CD8-positive, alpha-beta memory T cell (primary cell): ENCODE data around the gene DLG5. TPM values are rescaled to one million over a fixed set of nuclear protein-coding genes. Genes with fewer than 3 reads are reported as not detected.

Experiments used
- CTCF ChIA-PET: fragments of 350-600 bp; sonication (Branson Sonifier 250); formaldehyde crosslinking; loops from one replicate; lab custom pipeline; 2021; ENCODE audit warnings: antibody characterized with exemption; lab: Charles Lee
- POLR2A ChIA-PET: fragments of 350-600 bp; sonication (Branson Sonifier 250); formaldehyde crosslinking; loops from one replicate; lab custom pipeline; 2021; ENCODE audit warnings: antibody characterized with exemption; lab: Charles Lee
- DNase-seq, 5 donors: peaks; one replicate each; pipeline versions ENCODE4 v3.0.0 to v3.0.0-alpha.2; 2020 to 2022; ENCODE audit warnings: mixed read lengths in 1 of 5
- H3K27ac ChIP-seq: one replicate; pipeline ENCODE4 v1.7.0; 2013; ENCODE audit warnings: low read depth, mild to moderate bottlenecking, low read length, moderate library complexity
- H3K27me3 ChIP-seq: 2 replicates; pipeline ENCODE4 v1.7.0; 2013; ENCODE audit warnings: low read length, mild to moderate bottlenecking; ENCODE audit not compliant: insufficient read depth, poor library complexity, severe bottlenecking
- H3K36me3 ChIP-seq: 2 replicates; pipeline ENCODE4 v1.7.0; 2013; ENCODE audit warnings: mild to moderate bottlenecking, low read length, moderate library complexity; ENCODE audit not compliant: insufficient read depth
- H3K4me1 ChIP-seq: 2 replicates; pipeline ENCODE4 v1.7.0; 2013; ENCODE audit warnings: mild to moderate bottlenecking, low read length, moderate library complexity; ENCODE audit not compliant: insufficient read depth
- H3K4me3 ChIP-seq: 2 replicates; pipeline ENCODE4 v1.7.0; 2013; ENCODE audit warnings: mild to moderate bottlenecking, low read length
- H3K9me3 ChIP-seq: 2 replicates; pipeline ENCODE4 v1.7.0; 2013; ENCODE audit warnings: mild to moderate bottlenecking, low read length
- H3K27ac Mint-ChIP-seq, 8 donors: one replicate each; pipeline ENCODE4 v1.8.0; 2020 to 2021; ENCODE audit warnings: mixed read lengths in 8 of 8, mild to moderate bottlenecking in 6 of 8, inconsistent platforms in 3 of 8, moderate library complexity in 3 of 8
- H3K27me3 Mint-ChIP-seq, 2 donors: one replicate each; pipeline ENCODE4 v1.8.0; 2020 to 2021; ENCODE audit warnings: mixed read lengths in 2 of 2, mild to moderate bottlenecking in 1 of 2, moderate library complexity in 1 of 2
- H3K36me3 Mint-ChIP-seq, 3 donors: one replicate each; pipeline ENCODE4 v1.8.0; 2020 to 2021; ENCODE audit warnings: mixed read lengths in 3 of 3, inconsistent platforms in 1 of 3, mild to moderate bottlenecking in 1 of 3
- H3K4me1 Mint-ChIP-seq, 3 donors: one replicate each; pipeline ENCODE4 v1.8.0; 2020 to 2021; ENCODE audit warnings: mixed read lengths in 3 of 3, inconsistent platforms in 1 of 3, mild to moderate bottlenecking in 1 of 3
- H3K4me3 Mint-ChIP-seq, 7 donors: one replicate each; pipeline ENCODE4 v1.8.0; 2020 to 2021; ENCODE audit warnings: mixed read lengths in 7 of 7, mild to moderate bottlenecking in 6 of 7, moderate library complexity in 4 of 7, inconsistent platforms in 2 of 7
- H3K9me3 Mint-ChIP-seq, 5 donors: one replicate each; pipeline ENCODE4 v1.8.0; 2020 to 2022; ENCODE audit warnings: mixed read lengths in 5 of 5, mild to moderate bottlenecking in 3 of 5, moderate library complexity in 2 of 5, inconsistent platforms in 1 of 5
- polyA plus RNA-seq: library from polyadenylated mRNA; unstranded; fragments of 300-500 nt; fragmentation: Illumina TruSeq; gene quantifications from one replicate; pipeline ENCODE4 v1.2.3, GENCODE V29; 2021
- total RNA-seq, 2 experiments: library from RNA; stranded (reverse); gene quantifications; one replicate each; pipeline ENCODE4 v1.2.3, GENCODE V29; 2021

DLG5 gene
- total and polyA plus RNA-seq, 3 experiments from 2014 or later, result 1.1 to 2.1 (median 1.7) TPM

DNA sequence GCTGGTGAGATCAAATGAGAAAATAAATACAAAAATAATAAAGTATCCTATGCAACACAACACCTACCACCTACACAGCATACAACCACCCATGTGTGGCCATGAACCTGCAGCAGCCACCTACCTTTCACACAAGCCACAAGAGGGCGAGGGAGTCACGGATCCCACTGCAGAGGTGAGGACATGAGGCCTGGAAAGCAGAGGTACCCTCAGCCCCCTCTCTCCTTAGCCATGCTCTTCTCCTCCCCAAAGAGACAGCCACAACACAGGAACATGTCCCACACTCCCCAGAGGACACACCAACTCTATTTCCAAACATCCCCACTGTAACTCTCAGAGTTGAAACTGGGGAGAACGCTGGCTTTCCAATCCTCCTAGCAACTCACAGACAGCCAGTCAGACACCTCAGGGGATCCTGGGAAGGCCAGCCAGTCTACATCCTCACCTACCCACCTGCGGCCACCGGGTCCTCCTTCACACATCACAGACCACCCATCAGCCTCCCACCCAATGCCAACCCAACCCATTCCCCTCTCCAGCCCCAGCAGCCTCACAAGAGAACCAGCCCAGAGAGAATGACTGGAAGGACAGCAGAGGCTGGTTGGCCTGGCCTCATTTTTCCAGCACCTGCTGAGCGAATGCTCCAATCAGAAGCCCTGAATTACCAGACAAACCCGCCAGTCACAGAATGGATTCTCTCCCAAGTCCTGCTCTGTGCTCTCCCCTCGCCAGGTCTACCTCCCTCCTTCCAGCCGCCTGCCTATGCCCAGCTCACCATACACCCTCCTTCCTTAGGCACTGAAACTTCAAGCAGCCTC, 18.4 kb downstream of the DLG5 start:
- no peak for DNase-seq
- Mint-ChIP-seq H3K27ac (peak overlapping the region in 1 of 8 donors; percentile 15), H3K4me1 (no peaks in the 10 kb centered on the region), H3K36me3 (no peaks in the 10 kb centered on the region), H3K9me3 (no peaks in the 10 kb centered on the region), H3K27me3 (peaks cover 1 to 24% of the 10 kb centered on the region in 2 donors), H3K4me3 (no peak overlapping the region)
- no peaks in the 10 kb centered on the region for H3K9me3 ChIP-seq
- peak overlapping the region; percentile 84 for H3K27ac ChIP-seq
- H3K4me1 ChIP-seq, result no peaks in the 10 kb centered on the region
- H3K4me3 ChIP-seq, result no peak overlapping the region
- H3K27me3 ChIP-seq, result no peaks in the 10 kb centered on the region
- CTCF ChIA-PET, result no interaction called here
- POLR2A ChIA-PET, result no interaction called here
- H3K36me3 ChIP-seq, result no peaks in the 10 kb centered on the region

- ChIA-PET CTCF (no interaction called here), POLR2A (no interaction called here)
- Mint-ChIP-seq H3K36me3 (no peaks in the 10 kb centered on the region), H3K27ac (no peak overlapping the region), H3K9me3 (no peaks in the 10 kb centered on the region), H3K4me3 (no peak overlapping the region), H3K4me1 (no peaks in the 10 kb centered on the region), H3K27me3 (peaks cover 1 to 24% of the 10 kb centered on the region in 2 donors)
- H3K4me1 ChIP-seq, result no peaks in the 10 kb centered on the region
- peak overlapping the region; percentile 84 for H3K27ac ChIP-seq
- no peaks in the 10 kb centered on the region for H3K27me3 ChIP-seq
- H3K36me3 ChIP-seq, result no peaks in the 10 kb centered on the region
- no peak overlapping the region for H3K4me3 ChIP-seq
- no peak for DNase-seq
- no peaks in the 10 kb centered on the region for H3K9me3 ChIP-seq
Measured at GRCh38 chr10:77907462-77907861, 19.1 kb downstream of the DLG5 start.

DNA sequence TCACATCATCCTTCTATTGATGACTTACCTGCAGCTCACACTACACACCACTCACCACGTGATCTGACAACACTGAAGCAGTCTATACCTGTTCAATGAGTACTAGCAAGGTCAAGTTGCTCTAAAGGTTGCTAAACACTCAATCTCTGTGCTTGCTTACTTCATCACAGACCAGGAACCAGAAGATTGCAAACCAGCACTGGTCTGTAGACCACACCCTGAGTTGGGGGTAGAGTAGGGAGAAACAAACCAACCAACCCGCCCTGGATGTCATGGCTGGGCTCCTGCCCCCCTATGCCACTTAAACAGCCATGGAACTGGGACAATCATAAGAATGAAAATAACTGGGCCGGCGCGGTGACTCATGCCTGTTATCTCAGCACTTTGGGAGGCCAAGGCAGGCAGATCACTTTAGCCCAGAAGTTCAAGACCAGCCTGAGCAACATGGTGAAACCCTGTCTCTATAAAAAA, 19.6 kb downstream of the DLG5 start:
- ChIA-PET POLR2A (no interaction called here), CTCF (no interaction called here)
- Mint-ChIP-seq H3K4me3 (no peak overlapping the region), H3K4me1 (no peaks in the 10 kb centered on the region), H3K36me3 (no peaks in the 10 kb centered on the region), H3K9me3 (no peaks in the 10 kb centered on the region), H3K27me3 (peaks cover 1 to 24% of the 10 kb centered on the region in 2 donors), H3K27ac (no peak overlapping the region)
- no peak overlapping the region for H3K4me3 ChIP-seq
- H3K36me3 ChIP-seq, result no peaks in the 10 kb centered on the region
- H3K4me1 ChIP-seq, result no peaks in the 10 kb centered on the region
- DNase-seq, result no peak
- no peaks in the 10 kb centered on the region for H3K9me3 ChIP-seq
- H3K27ac ChIP-seq, result peak overlapping the region; percentile 84
- H3K27me3 ChIP-seq, result no peaks in the 10 kb centered on the region

GRCh38 chr10:77905781-77906180, 20.8 kb downstream of the DLG5 start:
- ChIA-PET POLR2A (no interaction called here), CTCF (no interaction called here)
- Histone ChIP-seq H3K27ac (no peak overlapping the region), H3K4me1 (no peaks in the 10 kb centered on the region), H3K4me3 (no peak overlapping the region), H3K36me3 (no peaks in the 10 kb centered on the region), H3K9me3 (no peaks in the 10 kb centered on the region), H3K27me3 (no peaks in the 10 kb centered on the region)
- peaks cover 1 to 27% of the 10 kb centered on the region in 2 donors for H3K27me3 Mint-ChIP-seq
- no peaks in the 10 kb centered on the region for H3K9me3 Mint-ChIP-seq
- H3K4me1 Mint-ChIP-seq, result no peaks in the 10 kb centered on the region
- H3K4me3 Mint-ChIP-seq, result no peak overlapping the region
- no peak overlapping the region for H3K27ac Mint-ChIP-seq
- H3K36me3 Mint-ChIP-seq, result no peaks in the 10 kb centered on the region
- no peak for DNase-seq

- H3K27ac Mint-ChIP-seq, result no peak overlapping the region
- H3K4me1 Mint-ChIP-seq, result no peaks in the 10 kb centered on the region
- no peak for DNase-seq
- H3K36me3 ChIP-seq, result no peaks in the 10 kb centered on the region
- H3K27me3 ChIP-seq, result no peaks in the 10 kb centered on the region
- H3K4me3 ChIP-seq, result no peak overlapping the region
- H3K4me3 Mint-ChIP-seq, result no peak overlapping the region
- POLR2A ChIA-PET, result no interaction called here
- H3K27ac ChIP-seq, result no peak overlapping the region
- no peaks in the 10 kb centered on the region for H3K9me3 ChIP-seq
- CTCF ChIA-PET, result no interaction called here
- peaks cover 1 to 25% of the 10 kb centered on the region in 2 donors for H3K27me3 Mint-ChIP-seq
- no peaks in the 10 kb centered on the region for H3K4me1 ChIP-seq
- H3K36me3 Mint-ChIP-seq, result no peaks in the 10 kb centered on the region
- H3K9me3 Mint-ChIP-seq, result no peaks in the 10 kb centered on the region
Measured at GRCh38 chr10:77905086-77905748, 21.3 kb downstream of the DLG5 start.

- ChIA-PET POLR2A (no interaction called here), CTCF (no interaction called here)
- no peaks in the 10 kb centered on the region for H3K9me3 Mint-ChIP-seq
- Histone ChIP-seq H3K27me3 (no peaks in the 10 kb centered on the region), H3K4me1 (no peaks in the 10 kb centered on the region), H3K36me3 (no peaks in the 10 kb centered on the region), H3K27ac (no peak overlapping the region), H3K9me3 (no peaks in the 10 kb centered on the region), H3K4me3 (no peak overlapping the region)
- H3K4me3 Mint-ChIP-seq, result no peak overlapping the region
- DNase-seq, result no peak
- no peaks in the 10 kb centered on the region for H3K36me3 Mint-ChIP-seq
- peak overlapping the region in 2 of 8 donors; percentile 1 to 51 for H3K27ac Mint-ChIP-seq
- peaks cover 0 to 5% (median 3%) of the 10 kb centered on the region in 3 donors for H3K4me1 Mint-ChIP-seq
- peaks cover 1 to 28% of the 10 kb centered on the region in 2 donors for H3K27me3 Mint-ChIP-seq
Measured at GRCh38 chr10:77904100-77904840, 22.3 kb downstream of the DLG5 start.

- H3K4me1 Mint-ChIP-seq, result peaks cover 0 to 5% (median 4%) of the 10 kb centered on the region in 3 donors
- H3K4me1 ChIP-seq, result no peaks in the 10 kb centered on the region
- H3K27me3 ChIP-seq, result no peaks in the 10 kb centered on the region
- no peak overlapping the region for H3K27ac Mint-ChIP-seq
- H3K27ac ChIP-seq, result no peak overlapping the region
- peaks cover 0 to 14% of the 10 kb centered on the region in 2 donors for H3K27me3 Mint-ChIP-seq
- ChIA-PET POLR2A (no interaction called here), CTCF (no interaction called here)
- DNase-seq, result no peak
- no peaks in the 10 kb centered on the region for H3K36me3 Mint-ChIP-seq
- no peak overlapping the region for H3K4me3 ChIP-seq
- H3K9me3 Mint-ChIP-seq, result no peaks in the 10 kb centered on the region
- no peak overlapping the region for H3K4me3 Mint-ChIP-seq
- H3K36me3 ChIP-seq, result no peaks in the 10 kb centered on the region
- no peaks in the 10 kb centered on the region for H3K9me3 ChIP-seq
Measured at GRCh38 chr10:77902159-77902558, 24.4 kb downstream of the DLG5 start.

DNA sequence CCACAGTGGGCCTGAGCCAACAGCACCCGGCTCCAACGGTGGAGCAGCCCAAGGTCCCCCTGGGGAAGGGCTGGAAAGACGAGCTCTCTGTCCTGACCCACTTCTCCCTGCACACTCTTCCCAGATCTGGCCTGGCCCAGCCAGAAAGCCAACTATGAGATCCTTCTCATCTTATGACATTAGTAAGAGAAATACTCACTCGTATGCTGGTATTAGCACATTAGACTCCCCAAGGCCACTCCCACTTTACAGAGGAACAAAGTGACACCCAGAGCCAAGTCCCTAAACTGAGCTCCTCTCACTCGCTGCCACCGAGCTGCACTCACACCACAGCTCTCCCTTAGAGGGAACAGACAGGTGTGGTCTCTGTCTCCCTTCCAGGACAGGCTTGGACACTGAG, 24.8 kb downstream of the DLG5 start:
- CTCF ChIA-PET, result no interaction called here
- H3K9me3 Mint-ChIP-seq, result no peaks in the 10 kb centered on the region
- Histone ChIP-seq H3K9me3 (no peaks in the 10 kb centered on the region), H3K27me3 (no peaks in the 10 kb centered on the region), H3K36me3 (no peaks in the 10 kb centered on the region), H3K4me3 (no peak overlapping the region), H3K4me1 (no peaks in the 10 kb centered on the region), H3K27ac (no peak overlapping the region)
- H3K27me3 Mint-ChIP-seq, result peaks cover 0 to 14% of the 10 kb centered on the region in 2 donors
- H3K4me3 Mint-ChIP-seq, result no peak overlapping the region
- peaks cover 0 to 5% (median 4%) of the 10 kb centered on the region in 3 donors for H3K4me1 Mint-ChIP-seq
- POLR2A ChIA-PET, result no interaction called here
- H3K36me3 Mint-ChIP-seq, result no peaks in the 10 kb centered on the region
- no peak overlapping the region for H3K27ac Mint-ChIP-seq
- no peak for DNase-seq
